HepG2 (cell line): ENCODE data around the gene SMYD5. TPM values are rescaled to one million over a fixed set of nuclear protein-coding genes. Genes with fewer than 3 reads are reported as not detected.

Experiments used
- CTCF ChIP-seq: sonication (generic); formaldehyde crosslinking; IDR thresholded peaks from 2 replicates; pipeline ENCODE4 v1.5.0; 2020; ENCODE audit warnings: mild to moderate bottlenecking, missing genetic modification reagents, moderate library complexity
- E2F2 ChIP-seq: sonication (generic); formaldehyde crosslinking; IDR thresholded peaks from 2 replicates; pipeline ENCODE4 v1.4.0; 2020; ENCODE audit warnings: missing genetic modification reagents, borderline replicate concordance
- FLYWCH1 ChIP-seq: sonication (generic); formaldehyde crosslinking; IDR thresholded peaks from 2 replicates; pipeline ENCODE4 v1.8.1; 2023; ENCODE audit warnings: mild to moderate bottlenecking, missing genetic modification reagents
- MED8 ChIP-seq: sonication (generic); formaldehyde crosslinking; IDR thresholded peaks from 2 replicates; pipeline ENCODE4 v1.8.1; 2023; ENCODE audit warnings: mild to moderate bottlenecking, missing genetic modification reagents; ENCODE audit not compliant: insufficient replicate concordance
- MTA3 ChIP-seq: sonication (generic); formaldehyde crosslinking; IDR thresholded peaks from 2 replicates; pipeline ENCODE4 v1.4.0; 2020; ENCODE audit warnings: missing genetic modification reagents
- PAXIP1 ChIP-seq: sonication (generic); formaldehyde crosslinking; conservative IDR thresholded peaks from 2 replicates; pipeline ENCODE4 v1.4.0; 2020; ENCODE audit warnings: mild to moderate bottlenecking, missing genetic modification reagents, moderate library complexity
- RFX5 ChIP-seq: IDR thresholded peaks from 2 replicates; pipeline ENCODE4 v1.6.1; 2011; ENCODE audit warnings: low read depth, low read length, improper control_type of control experiment
- SP2 ChIP-seq: sonication (generic); formaldehyde crosslinking; IDR thresholded peaks from 2 replicates; pipeline ENCODE4 v1.5.1; 2020; ENCODE audit warnings: mild to moderate bottlenecking, missing genetic modification reagents
- TARDBP ChIP-seq: sonication (generic); formaldehyde crosslinking; IDR thresholded peaks from 2 replicates; pipeline ENCODE4 v1.8.0; 2022; ENCODE audit warnings: mild to moderate bottlenecking, missing genetic modification reagents
- ZMYM3 ChIP-seq: sonication (generic); formaldehyde crosslinking; IDR thresholded peaks from 2 replicates; pipeline ENCODE4 v1.5.1; 2020; ENCODE audit warnings: mild to moderate bottlenecking, missing genetic modification reagents
- ZNF557 ChIP-seq: sonication (generic); formaldehyde crosslinking; IDR thresholded peaks from 2 replicates; pipeline ENCODE4 v1.4.0; 2020; ENCODE audit warnings: missing genetic modification reagents
- ZNF7 ChIP-seq: IDR thresholded peaks from 2 replicates; pipeline ENCODE4 v1.6.1; 2016; ENCODE audit warnings: missing biosample characterization, missing genetic modification reagents
- ZNF709 ChIP-seq: sonication (generic); formaldehyde crosslinking; IDR thresholded peaks from 2 replicates; pipeline ENCODE4 v1.5.0; 2020; ENCODE audit warnings: mild to moderate bottlenecking, missing genetic modification reagents
- polyA plus RNA-seq, 8 experiments: library from polyadenylated mRNA; depleted of rRNA in 3 of 8; stranded (reverse) in 7 of 8; unstranded in 1 of 8; fragments of >200 nt; fragmentation: Illumina TruSeq in 4 of 8; extraction: Trizol in 4 of 8; gene quantifications; 2 replicates each; pipeline versions ENCODE4 v1.2.1 to v1.2.3, GENCODE V29; 2011 to 2016; ENCODE audit warnings: low read depth in 4 of 8, missing spikeins in 1 of 8, mixed read lengths in 1 of 8; ENCODE audit not compliant: insufficient read depth in 1 of 8
- total RNA-seq, 5 experiments: library from RNA; depleted of rRNA; stranded (reverse); fragments of >200 nt; fragmentation: Illumina TruSeq; extraction: Trizol; gene quantifications; 2 replicates each; pipeline ENCODE4 v1.2.3, GENCODE V29; 2016; ENCODE audit warnings: low read depth in 1 of 5
- TF ChIP-seq, protein P1 (sequence below): IDR thresholded peaks from 2 replicates; pipeline ENCODE4 v1.6.1; 2016
- TF ChIP-seq, protein P2 (sequence below): sonication (generic); formaldehyde crosslinking; IDR thresholded peaks from 2 replicates; pipeline ENCODE4 v1.4.0; 2020; ENCODE audit warnings: missing genetic modification reagents
- TF ChIP-seq, protein P3 (sequence below): IDR thresholded peaks from 2 replicates; pipeline ENCODE4 v1.6.1; 2018; ENCODE audit warnings: missing genetic modification reagents, mild to moderate bottlenecking, missing compliant biosample characterization
- TF ChIP-seq, protein P4 (sequence below): sonication (generic); formaldehyde crosslinking; IDR thresholded peaks from 2 replicates; pipeline ENCODE4 v1.4.0; 2020; ENCODE audit warnings: missing genetic modification reagents

The SMYD5 gene
- total and polyA plus RNA-seq, 2 of the 13 experiments (the other 11 are each of a cell fraction or from before 2014, with no cell fraction given): 55.8 to 70.4 TPM

- no peak for TF ChIP-seq PAXIP1 (CRISPR knock-in tag)
- 0 out of 2 replicates have a peak, but pooled peaks have one; percentile 71 for TF ChIP-seq E2F2
- peak; percentile 53; the same call in 1 of the 2 replicates for TF ChIP-seq ZNF557 (CRISPR knock-in tag)
- TF ChIP-seq, protein P1, sequence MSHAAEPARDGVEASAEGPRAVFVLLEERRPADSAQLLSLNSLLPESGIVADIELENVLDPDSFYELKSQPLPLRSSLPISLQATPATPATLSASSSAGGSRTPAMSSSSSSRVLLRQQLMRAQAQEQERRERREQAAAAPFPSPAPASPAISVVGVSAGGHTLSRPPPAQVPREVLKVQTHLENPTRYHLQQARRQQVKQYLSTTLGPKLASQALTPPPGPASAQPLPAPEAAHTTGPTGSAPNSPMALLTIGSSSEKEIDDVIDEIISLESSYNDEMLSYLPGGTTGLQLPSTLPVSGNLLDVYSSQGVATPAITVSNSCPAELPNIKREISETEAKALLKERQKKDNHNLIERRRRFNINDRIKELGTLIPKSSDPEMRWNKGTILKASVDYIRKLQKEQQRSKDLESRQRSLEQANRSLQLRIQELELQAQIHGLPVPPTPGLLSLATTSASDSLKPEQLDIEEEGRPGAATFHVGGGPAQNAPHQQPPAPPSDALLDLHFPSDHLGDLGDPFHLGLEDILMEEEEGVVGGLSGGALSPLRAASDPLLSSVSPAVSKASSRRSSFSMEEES (CRISPR knock-in tag): no peak
- no peak for TF ChIP-seq MTA3 (CRISPR knock-in tag)
- TF ChIP-seq ZMYM3: no peak
- no peak for TF ChIP-seq RFX5
- no peak; the same call in 1 of the 2 replicates for TF ChIP-seq ZNF709 (CRISPR knock-in tag)
- TF ChIP-seq, protein P2, sequence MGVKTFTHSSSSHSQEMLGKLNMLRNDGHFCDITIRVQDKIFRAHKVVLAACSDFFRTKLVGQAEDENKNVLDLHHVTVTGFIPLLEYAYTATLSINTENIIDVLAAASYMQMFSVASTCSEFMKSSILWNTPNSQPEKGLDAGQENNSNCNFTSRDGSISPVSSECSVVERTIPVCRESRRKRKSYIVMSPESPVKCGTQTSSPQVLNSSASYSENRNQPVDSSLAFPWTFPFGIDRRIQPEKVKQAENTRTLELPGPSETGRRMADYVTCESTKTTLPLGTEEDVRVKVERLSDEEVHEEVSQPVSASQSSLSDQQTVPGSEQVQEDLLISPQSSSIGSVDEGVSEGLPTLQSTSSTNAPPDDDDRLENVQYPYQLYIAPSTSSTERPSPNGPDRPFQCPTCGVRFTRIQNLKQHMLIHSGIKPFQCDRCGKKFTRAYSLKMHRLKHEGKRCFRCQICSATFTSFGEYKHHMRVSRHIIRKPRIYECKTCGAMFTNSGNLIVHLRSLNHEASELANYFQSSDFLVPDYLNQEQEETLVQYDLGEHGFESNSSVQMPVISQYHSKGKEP (CRISPR knock-in tag): no peak
- TF ChIP-seq ZNF7: no peak
- TF ChIP-seq, protein P3, sequence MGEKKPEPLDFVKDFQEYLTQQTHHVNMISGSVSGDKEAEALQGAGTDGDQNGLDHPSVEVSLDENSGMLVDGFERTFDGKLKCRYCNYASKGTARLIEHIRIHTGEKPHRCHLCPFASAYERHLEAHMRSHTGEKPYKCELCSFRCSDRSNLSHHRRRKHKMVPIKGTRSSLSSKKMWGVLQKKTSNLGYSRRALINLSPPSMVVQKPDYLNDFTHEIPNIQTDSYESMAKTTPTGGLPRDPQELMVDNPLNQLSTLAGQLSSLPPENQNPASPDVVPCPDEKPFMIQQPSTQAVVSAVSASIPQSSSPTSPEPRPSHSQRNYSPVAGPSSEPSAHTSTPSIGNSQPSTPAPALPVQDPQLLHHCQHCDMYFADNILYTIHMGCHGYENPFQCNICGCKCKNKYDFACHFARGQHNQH (CRISPR knock-in tag): no peak
- TF ChIP-seq, protein P4, sequence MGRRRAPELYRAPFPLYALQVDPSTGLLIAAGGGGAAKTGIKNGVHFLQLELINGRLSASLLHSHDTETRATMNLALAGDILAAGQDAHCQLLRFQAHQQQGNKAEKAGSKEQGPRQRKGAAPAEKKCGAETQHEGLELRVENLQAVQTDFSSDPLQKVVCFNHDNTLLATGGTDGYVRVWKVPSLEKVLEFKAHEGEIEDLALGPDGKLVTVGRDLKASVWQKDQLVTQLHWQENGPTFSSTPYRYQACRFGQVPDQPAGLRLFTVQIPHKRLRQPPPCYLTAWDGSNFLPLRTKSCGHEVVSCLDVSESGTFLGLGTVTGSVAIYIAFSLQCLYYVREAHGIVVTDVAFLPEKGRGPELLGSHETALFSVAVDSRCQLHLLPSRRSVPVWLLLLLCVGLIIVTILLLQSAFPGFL (CRISPR knock-in tag): no peak
- peak; percentile 35; the same call in 1 of the 2 replicates for TF ChIP-seq SP2 (CRISPR knock-in tag)
- no peak for TF ChIP-seq TARDBP
- peak; percentile 98 for TF ChIP-seq CTCF
- no peak for TF ChIP-seq FLYWCH1 (CRISPR knock-in tag)
- TF ChIP-seq MED8 (CRISPR knock-in tag): no peak
Observed at GRCh38 chr2:73212448-73213176, 1.4 kb upstream of the SMYD5 start (continued).
